H9 (cell line): ENCODE results near the gene PIK3C2B. TPM values are rescaled to one million over a fixed set of nuclear protein-coding genes. Genes with fewer than 3 reads are reported as not detected.

ENCODE experiments used
- DNase-seq: peaks from one replicate; pipeline ENCODE4 v3.0.0-alpha.2; 2017
- H2AFZ ChIP-seq: one replicate; pipeline ENCODE4 v1.6.1; 2013; ENCODE audit warnings: mild to moderate bottlenecking, low read length, control low read depth, moderate library complexity
- H2AK5ac ChIP-seq: 2 replicates; pipeline ENCODE4 v1.6.1; 2013; ENCODE audit warnings: low read length, control low read depth, mixed read lengths; ENCODE audit not compliant: insufficient read length
- H2BK120ac ChIP-seq: one replicate; pipeline ENCODE4 v1.6.1; 2013; ENCODE audit warnings: low read depth, mild to moderate bottlenecking, low read length, control low read depth, inconsistent platforms; ENCODE audit not compliant: poor library complexity, severe bottlenecking
- H2BK12ac ChIP-seq: 2 replicates; pipeline ENCODE4 v1.6.1; 2013; ENCODE audit warnings: low read length, control low read depth, mixed read lengths, low read depth; ENCODE audit not compliant: insufficient read length
- H2BK15ac ChIP-seq: 2 replicates; pipeline ENCODE4 v1.6.1; 2013; ENCODE audit warnings: low read depth, low read length, control low read depth
- H2BK20ac ChIP-seq: one replicate; pipeline ENCODE4 v1.6.1; 2013; ENCODE audit warnings: low read depth, mild to moderate bottlenecking, low read length, control low read depth, inconsistent platforms; ENCODE audit not compliant: poor library complexity, severe bottlenecking
- H2BK5ac ChIP-seq: 2 replicates; pipeline ENCODE4 v1.6.1; 2013; ENCODE audit warnings: low read length, control low read depth, mixed read lengths; ENCODE audit not compliant: insufficient read length
- H3K14ac ChIP-seq: 2 replicates; pipeline ENCODE4 v1.6.1; 2013; ENCODE audit warnings: low read length, control low read depth; ENCODE audit not compliant: insufficient read depth
- H3K18ac ChIP-seq: 2 replicates; pipeline ENCODE4 v1.6.1; 2013; ENCODE audit warnings: low read depth, mild to moderate bottlenecking, mixed read lengths, low read length, control low read depth; ENCODE audit not compliant: insufficient read length
- H3K23ac ChIP-seq: 2 replicates; pipeline ENCODE4 v1.6.1; 2013; ENCODE audit warnings: low read length, control low read depth, mixed read lengths, low read depth; ENCODE audit not compliant: insufficient read length
- H3K23me2 ChIP-seq: 2 replicates; pipeline ENCODE4 v1.6.1; 2013; ENCODE audit warnings: low read depth, mild to moderate bottlenecking, mixed read lengths, low read length, control low read depth; ENCODE audit not compliant: insufficient read length, poor library complexity, severe bottlenecking
- H3K27ac ChIP-seq: 2 replicates; pipeline ENCODE4 v1.5.1; 2013; ENCODE audit warnings: low read length, control low read depth, mixed read lengths, low read depth; ENCODE audit not compliant: insufficient read length
- H3K27me3 ChIP-seq: 2 replicates; pipeline ENCODE4 v1.6.1; 2013; ENCODE audit warnings: low read length, control low read depth, inconsistent platforms; ENCODE audit not compliant: insufficient read depth
- H3K4ac ChIP-seq: 2 replicates; pipeline ENCODE4 v1.6.1; 2013; ENCODE audit warnings: low read depth, mild to moderate bottlenecking, control low read depth, inconsistent platforms, low read length, moderate library complexity
- H3K4me1 ChIP-seq: 2 replicates; pipeline ENCODE4 v1.6.1; 2013; ENCODE audit warnings: low read length, control low read depth, inconsistent platforms; ENCODE audit not compliant: insufficient read depth
- H3K4me2 ChIP-seq: 2 replicates; pipeline ENCODE4 v1.6.1; 2013; ENCODE audit warnings: low read length, control low read depth, mixed read lengths; ENCODE audit not compliant: insufficient read length, insufficient read depth
- H3K56ac ChIP-seq: 2 replicates; pipeline ENCODE4 v1.6.1; 2013; ENCODE audit warnings: low read depth, mild to moderate bottlenecking, mixed read lengths, low read length, control low read depth; ENCODE audit not compliant: insufficient read length
- H3K79me1 ChIP-seq: 2 replicates; pipeline ENCODE4 v1.6.1; 2013; ENCODE audit warnings: low read depth, mild to moderate bottlenecking, moderate library complexity, low read length, control low read depth, inconsistent platforms; ENCODE audit not compliant: insufficient read depth, poor library complexity, severe bottlenecking
- H3K79me2 ChIP-seq: 2 replicates; pipeline ENCODE4 v1.6.1; 2013; ENCODE audit warnings: low read length, control low read depth, inconsistent platforms; ENCODE audit not compliant: insufficient read depth
- H3K9ac ChIP-seq: 2 replicates; pipeline ENCODE4 v1.6.1; 2013; ENCODE audit warnings: low read length, control low read depth, mixed read lengths; ENCODE audit not compliant: insufficient read length; ENCODE audit errors: extremely low read depth
- H3K9me3 ChIP-seq: one replicate; pipeline ENCODE4 v1.6.1; 2013; ENCODE audit warnings: low read depth, low read length, inconsistent platforms; ENCODE audit not compliant: control insufficient read depth
- H3T11ph ChIP-seq: one replicate; pipeline ENCODE4 v1.6.1; 2013; ENCODE audit warnings: mild to moderate bottlenecking, low read length, control low read depth, inconsistent platforms
- H4K20me1 ChIP-seq: one replicate; pipeline ENCODE4 v1.6.1; 2013; ENCODE audit not compliant: control insufficient read depth, insufficient read length, insufficient read depth
- H4K5ac ChIP-seq: 2 replicates; pipeline ENCODE4 v1.6.1; 2013; ENCODE audit warnings: low read depth, mild to moderate bottlenecking, mixed read lengths, low read length, control low read depth; ENCODE audit not compliant: insufficient read length
- H4K8ac ChIP-seq: replicated peaks from 2 replicates; pipeline ENCODE4 v1.6.1; 2013; ENCODE audit warnings: low read length, control low read depth, mixed read lengths, low read depth; ENCODE audit not compliant: insufficient read length
- H4K91ac ChIP-seq: 2 replicates; pipeline ENCODE4 v1.6.1; 2013; ENCODE audit warnings: low read depth, mild to moderate bottlenecking, moderate library complexity, mixed read lengths, low read length, control low read depth; ENCODE audit not compliant: insufficient read length
- H3K27ac Mint-ChIP-seq, 3 experiments: 2 replicates in 2 of 3; 3 replicates in 1 of 3; pipeline ENCODE4 v1.8.0; 2020 to 2021; ENCODE audit warnings: mixed read lengths in 3 of 3, mild to moderate bottlenecking in 1 of 3, moderate library complexity in 1 of 3
- H3K27me3 Mint-ChIP-seq: 2 replicates; pipeline ENCODE4 v1.8.0; 2021; ENCODE audit warnings: low read depth, mild to moderate bottlenecking, moderate library complexity, mixed read lengths
- H3K36me3 Mint-ChIP-seq, 3 experiments: 2 replicates in 2 of 3; 3 replicates in 1 of 3; pipeline ENCODE4 v1.8.0; 2020 to 2021; ENCODE audit warnings: low read depth in 3 of 3, mixed read lengths in 3 of 3; ENCODE audit not compliant: insufficient read depth in 1 of 3
- H3K4me1 Mint-ChIP-seq, 2 experiments: 2 replicates each; pipeline ENCODE4 v1.8.0; 2020; ENCODE audit warnings: mixed read lengths in 2 of 2
- H3K4me3 Mint-ChIP-seq, 2 experiments: 2 replicates in 1 of 2; 3 replicates in 1 of 2; pipeline ENCODE4 v1.8.0; 2020 to 2021; ENCODE audit warnings: mild to moderate bottlenecking in 2 of 2, mixed read lengths in 2 of 2, moderate library complexity in 1 of 2
- H3K9me3 Mint-ChIP-seq, 2 experiments: 2 replicates in 1 of 2; 3 replicates in 1 of 2; pipeline ENCODE4 v1.8.0; 2020; ENCODE audit warnings: mild to moderate bottlenecking in 2 of 2, mixed read lengths in 2 of 2, moderate library complexity in 1 of 2
- CTCF ChIP-seq: fragments of 200-600 bp; sonication (generic); conservative IDR thresholded peaks from 3 replicates; pipeline ENCODE4 v1.8.0; 2021; ENCODE audit warnings: antibody characterized with exemption, mild to moderate bottlenecking
- WGBS: extraction: QIAGEN DNeasy Blood & Tissue Kit; methylation state at CpG from one replicate; pipeline ENCODE4 v1.1.7; 2013; ENCODE audit warnings: missing lambda C conversion rate, low lambda C conversion rate, mixed read lengths; ENCODE audit not compliant: insufficient read length; ENCODE audit errors: extremely low coverage; 5-methylcytosine and 5-hydroxymethylcytosine counted together
- total RNA-seq: library from RNA; stranded (reverse); gene quantifications from 2 replicates; pipeline ENCODE4 v1.2.1, GENCODE V29; 2021

The PIK3C2B gene
- total RNA-seq, 1 experiment from 2014 or later, result 13.1 TPM

DNA sequence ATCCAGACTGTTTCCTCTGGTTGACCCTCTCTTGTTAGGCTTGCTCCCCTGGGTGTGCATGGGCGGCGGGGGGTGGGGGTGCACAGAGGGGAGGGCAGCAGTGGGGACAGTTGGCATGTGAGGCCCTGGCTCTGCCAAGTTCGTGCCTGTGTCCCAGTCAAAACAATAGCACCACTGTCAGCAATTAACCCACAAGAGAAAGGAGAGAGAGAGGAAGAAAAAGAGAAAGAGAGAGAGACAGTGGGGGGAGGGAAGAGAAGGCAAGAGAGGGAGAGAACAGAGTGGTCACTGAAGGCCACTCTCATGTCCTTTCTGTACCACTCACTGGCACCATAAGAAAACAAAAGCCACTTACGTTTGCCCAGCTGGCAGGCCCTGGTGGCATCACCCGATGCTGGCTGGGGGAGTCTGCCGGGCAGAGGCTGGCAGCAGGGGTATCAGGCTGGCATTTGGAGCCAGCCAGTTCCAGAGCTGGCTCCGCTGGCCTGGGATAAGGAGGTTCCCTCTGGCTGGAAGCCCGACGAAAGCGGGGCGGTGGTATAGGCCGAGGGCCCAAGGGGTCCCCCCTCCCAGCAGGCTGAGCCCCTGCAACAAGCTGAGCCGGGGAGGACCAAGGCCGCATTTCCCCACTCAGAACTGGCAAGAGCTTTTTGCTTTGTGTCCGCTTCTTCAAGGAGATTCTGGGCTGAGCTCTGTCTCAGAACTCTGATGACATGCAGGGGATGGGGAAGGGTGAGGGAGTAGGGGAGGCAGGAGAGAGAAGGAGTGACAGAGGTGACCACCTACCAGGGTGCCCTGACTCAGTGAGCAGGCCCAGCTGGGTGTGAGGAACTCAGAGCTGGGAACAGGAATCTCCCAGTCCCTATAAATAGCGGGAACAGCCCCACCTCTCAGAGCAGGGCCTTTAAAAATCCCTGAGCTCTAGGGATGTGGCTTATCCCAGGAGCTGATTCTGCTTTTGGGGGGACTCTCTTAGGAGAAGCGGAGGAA lies 27.9 kb downstream of the PIK3C2B start:
- H2AFZ ChIP-seq, result no peak overlapping the region
- no peaks in the 10 kb centered on the region for H3K23me2 ChIP-seq
- H4K5ac ChIP-seq, result no peak overlapping the region
- H2BK15ac ChIP-seq, result no peak overlapping the region
- Mint-ChIP-seq H3K36me3 (peaks cover 8 to 30% (median 10%) of the 10 kb centered on the region in 3 experiments; a peak in 6 of 7 replicates), H3K9me3 (no peaks in the 10 kb centered on the region), H3K27ac (no peak overlapping the region), H3K27me3 (no peaks in the 10 kb centered on the region), H3K4me3 (no peak overlapping the region), H3K4me1 (peaks cover 8 to 17% of the 10 kb centered on the region in 2 experiments)
- no peak overlapping the region for H3K4me2 ChIP-seq
- no peak overlapping the region for H4K91ac ChIP-seq
- no peak overlapping the region for H3K56ac ChIP-seq
- no peak overlapping the region for H2AK5ac ChIP-seq
- H2BK20ac ChIP-seq, result no peak overlapping the region
- H3K18ac ChIP-seq, result no peak overlapping the region
- no peak overlapping the region for H2BK5ac ChIP-seq
- H4K20me1 ChIP-seq, result no peaks in the 10 kb centered on the region
- no peak for DNase-seq
- no peaks in the 10 kb centered on the region for H3K27me3 ChIP-seq
- no peak overlapping the region for H3K4ac ChIP-seq
- no peak overlapping the region for H3K14ac ChIP-seq
- H3K79me1 ChIP-seq, result no peaks in the 10 kb centered on the region
- no peak overlapping the region for H3K9ac ChIP-seq
- no peaks in the 10 kb centered on the region for H3K4me1 ChIP-seq
- H4K8ac ChIP-seq, result no peak overlapping the region
- no peak overlapping the region for H2BK12ac ChIP-seq
- no peak overlapping the region for H3K23ac ChIP-seq
- WGBS, result no CpG with 5 or more reads among the region's 17 CpGs
- H3T11ph ChIP-seq, result no peak overlapping the region
- no peak for TF ChIP-seq CTCF
- H3K9me3 ChIP-seq, result no peaks in the 10 kb centered on the region
- H3K27ac ChIP-seq, result no peak overlapping the region
- no peak overlapping the region for H2BK120ac ChIP-seq
- no peaks in the 10 kb centered on the region for H3K79me2 ChIP-seq
